Sigmoid colon (tissue), 7 donors: Measurements from ENCODE around the gene RRP1B. TPM values are rescaled to one million over a fixed set of nuclear protein-coding genes. Genes with fewer than 3 reads are reported as not detected.

ENCODE experiments used
- DNase-seq: peaks from one replicate; pipeline ENCODE4 v3.0.0-alpha.2; 2019
- H3K27ac ChIP-seq, 4 donors: fragments of 200-600 bp; sonication (generic); one replicate each; pipeline ENCODE4 v1.5.1; 2016 to 2019; ENCODE audit warnings: mild to moderate bottlenecking in 1 of 4
- H3K27me3 ChIP-seq, 3 donors: fragments of 200-600 bp; sonication (generic); one replicate each; pipeline ENCODE4 v1.5.1; 2019; ENCODE audit warnings: mild to moderate bottlenecking in 1 of 3
- H3K36me3 ChIP-seq, 4 donors: fragments of 200-600 bp; sonication (generic); one replicate each; pipeline ENCODE4 v1.5.1; 2016 to 2019
- H3K4me1 ChIP-seq, 4 donors: fragments of 200-600 bp; sonication (generic); one replicate each; pipeline ENCODE4 v1.5.1; 2017 to 2019
- H3K4me3 ChIP-seq, 4 donors: fragments of 200-600 bp; sonication (generic); one replicate each; pipeline ENCODE4 v1.5.1; 2017 to 2019; ENCODE audit warnings: mild to moderate bottlenecking in 2 of 4, moderate library complexity in 1 of 4
- H3K9me3 ChIP-seq, 4 donors: fragments of 200-600 bp in 3 of 4; sonication (generic) in 3 of 4; one replicate each; pipeline versions ENCODE4 v1.5.1 to v1.6.1; 2013 to 2019
- CTCF ChIP-seq, 4 experiments: fragments of 450-650 bp in 3 of 4; fragments of 200-600 bp in 1 of 4; IDR thresholded peaks; one replicate each; pipeline ENCODE4 v1.5.1; 2016 to 2019; ENCODE audit warnings: antibody characterized with exemption in 4 of 4, mild to moderate bottlenecking in 3 of 4, moderate library complexity in 2 of 4
- EP300 ChIP-seq, 4 donors: sonication (generic); formaldehyde crosslinking; IDR thresholded peaks; one replicate each; pipeline ENCODE4 v1.6.1; 2017; ENCODE audit warnings: antibody characterized with exemption in 4 of 4
- POLR2A ChIP-seq, 2 donors: fragments of 450-650 bp; IDR thresholded peaks; one replicate each; pipeline ENCODE4 v1.6.1; 2016; ENCODE audit warnings: antibody characterized with exemption in 2 of 2, mild to moderate bottlenecking in 2 of 2, moderate library complexity in 2 of 2
- POLR2AphosphoS5 ChIP-seq, 4 donors: sonication (generic); formaldehyde crosslinking; IDR thresholded peaks; one replicate each; pipeline ENCODE4 v1.6.1; 2017; ENCODE audit warnings: antibody characterized with exemption in 4 of 4
- WGBS, 2 donors: extraction: QIAGEN DNeasy Blood & Tissue Kit; methylation state at CpG; one replicate each; pipeline ENCODE4 v1.1.7; 2013; 5-methylcytosine and 5-hydroxymethylcytosine counted together
- intact Hi-C: fragments of 100-400 bp; cut with DNase I; formaldehyde crosslinking; loops from one replicate; pipeline ENCODE4 v1.15.1; 2023
- polyA plus RNA-seq, 3 donors: library from polyadenylated mRNA; stranded (reverse); fragments of 200-250 nt; gene quantifications; one replicate each; pipeline ENCODE4 v1.2.3, GENCODE V29; 2013
- total RNA-seq, 4 donors: library from RNA; depleted of rRNA; stranded (reverse); fragments of >200 nt; gene quantifications; one replicate each; pipeline ENCODE4 v1.1.0, GENCODE V29; 2016
- donor health status: healthy with polysubstance abuse.
- donor health status: Bipolar disorder and iron deficiency.
- donor health status: healthy.

RRP1B gene
- total and polyA plus RNA-seq, 7 donors, result 3.5 to 20.5 (median 15.2) TPM

GRCh38 chr21:43632373-43632905 is 26.9 kb upstream of the RRP1B start:
- TF ChIP-seq CTCF (IDR thresholded peaks at IDR 0.05) (no peak), POLR2AphosphoS5 (IDR thresholded peaks at IDR 0.05) (no peak), POLR2A (IDR thresholded peaks at IDR 0.05) (no peak), EP300 (IDR thresholded peaks at IDR 0.05) (no peak)
- Histone ChIP-seq H3K9me3 (no peaks in the 10 kb centered on the region), H3K27ac (no peak overlapping the region), H3K4me3 (no peak overlapping the region), H3K4me1 (no peaks in the 10 kb centered on the region), H3K36me3 (no peaks in the 10 kb centered on the region), H3K27me3 (no peaks in the 10 kb centered on the region)
- no peak for DNase-seq
- intact Hi-C loops, result no loop called here
- WGBS, 2 donors, result 71 to 86% methylated on average over 5 of the region's 5 CpGs

GRCh38 chr21:43634618-43635017 is 24.7 kb upstream of the RRP1B start:
- Histone ChIP-seq H3K36me3 (no peaks in the 10 kb centered on the region), H3K27me3 (no peaks in the 10 kb centered on the region), H3K9me3 (no peaks in the 10 kb centered on the region), H3K4me1 (no peaks in the 10 kb centered on the region), H3K27ac (no peak overlapping the region), H3K4me3 (no peak overlapping the region)
- intact Hi-C loops, result no loop called here
- 77 to 80% methylated on average over 5 of the region's 5 CpGs for WGBS, 2 donors
- TF ChIP-seq CTCF (IDR thresholded peaks at IDR 0.05) (no peak), POLR2A (IDR thresholded peaks at IDR 0.05) (no peak), EP300 (IDR thresholded peaks at IDR 0.05) (no peak), POLR2AphosphoS5 (IDR thresholded peaks at IDR 0.05) (no peak)
- no peak for DNase-seq

DNA sequence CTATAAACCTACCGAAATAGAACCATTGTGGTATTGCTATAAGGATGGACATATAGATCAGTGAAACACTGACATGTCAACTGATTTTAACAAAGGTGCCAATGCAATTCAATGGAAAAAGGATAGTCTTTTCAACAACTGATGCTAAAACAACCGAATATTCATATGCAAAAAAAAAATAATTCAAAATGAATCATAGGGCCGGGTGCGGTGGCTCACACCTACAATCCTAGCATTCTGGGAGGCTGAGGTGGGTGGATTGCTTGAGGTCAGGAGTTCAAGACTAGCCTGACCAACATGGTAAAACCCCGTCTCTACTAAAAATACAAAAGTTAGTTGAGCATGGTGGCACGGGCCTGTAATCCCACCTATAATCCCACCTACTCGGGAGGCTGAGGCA is 23.9 kb upstream of the RRP1B start:
- H3K4me3 ChIP-seq, result no peak overlapping the region
- no peaks in the 10 kb centered on the region for H3K4me1 ChIP-seq
- 94 to 95% methylated on average over 7 of the region's 7 CpGs for WGBS, 2 donors
- H3K27me3 ChIP-seq, result no peaks in the 10 kb centered on the region
- no peaks in the 10 kb centered on the region for H3K36me3 ChIP-seq
- DNase-seq, result no peak
- no peak overlapping the region for H3K27ac ChIP-seq
- intact Hi-C loops, result no loop called here
- TF ChIP-seq POLR2AphosphoS5 (IDR thresholded peaks at IDR 0.05) (no peak), CTCF (IDR thresholded peaks at IDR 0.05) (no peak), EP300 (IDR thresholded peaks at IDR 0.05) (no peak), POLR2A (IDR thresholded peaks at IDR 0.05) (no peak)
- H3K9me3 ChIP-seq, result no peaks in the 10 kb centered on the region

- intact Hi-C loops, result no loop called here
- Histone ChIP-seq H3K27me3 (no peaks in the 10 kb centered on the region), H3K4me1 (no peaks in the 10 kb centered on the region), H3K27ac (no peak overlapping the region), H3K36me3 (no peaks in the 10 kb centered on the region), H3K9me3 (no peaks in the 10 kb centered on the region), H3K4me3 (no peak overlapping the region)
- DNase-seq, result no peak
- TF ChIP-seq EP300 (IDR thresholded peaks at IDR 0.05) (no peak), POLR2A (IDR thresholded peaks at IDR 0.05) (no peak), CTCF (IDR thresholded peaks at IDR 0.05) (no peak), POLR2AphosphoS5 (IDR thresholded peaks at IDR 0.05) (no peak)
- 92 to 94% methylated on average over 3 of the region's 3 CpGs for WGBS, 2 donors
Measured at GRCh38 chr21:43637530-43638158, 21.7 kb upstream of the RRP1B start.
